ENCODE measurements around the gene SERPINB12.
A peak's percentile ranks its signal among the peaks of the same experiment; 100 is the strongest.

Gene SERPINB12

GRCh38 chr18:63567276-63567675, 25.1 kb downstream of the SERPINB12 start:
- Histone ChIP-seq H3K36me3 (replicated peaks) (no peaks in the 10 kb centered on the region), H3K27me3 (replicated peaks) (no peaks in the 10 kb centered on the region), H3K4me3 (ENCODE audit: low read depth, low read length) (no peak overlapping the region), H3K27ac (no peak overlapping the region)
- TF ChIP-seq, protein P1, sequence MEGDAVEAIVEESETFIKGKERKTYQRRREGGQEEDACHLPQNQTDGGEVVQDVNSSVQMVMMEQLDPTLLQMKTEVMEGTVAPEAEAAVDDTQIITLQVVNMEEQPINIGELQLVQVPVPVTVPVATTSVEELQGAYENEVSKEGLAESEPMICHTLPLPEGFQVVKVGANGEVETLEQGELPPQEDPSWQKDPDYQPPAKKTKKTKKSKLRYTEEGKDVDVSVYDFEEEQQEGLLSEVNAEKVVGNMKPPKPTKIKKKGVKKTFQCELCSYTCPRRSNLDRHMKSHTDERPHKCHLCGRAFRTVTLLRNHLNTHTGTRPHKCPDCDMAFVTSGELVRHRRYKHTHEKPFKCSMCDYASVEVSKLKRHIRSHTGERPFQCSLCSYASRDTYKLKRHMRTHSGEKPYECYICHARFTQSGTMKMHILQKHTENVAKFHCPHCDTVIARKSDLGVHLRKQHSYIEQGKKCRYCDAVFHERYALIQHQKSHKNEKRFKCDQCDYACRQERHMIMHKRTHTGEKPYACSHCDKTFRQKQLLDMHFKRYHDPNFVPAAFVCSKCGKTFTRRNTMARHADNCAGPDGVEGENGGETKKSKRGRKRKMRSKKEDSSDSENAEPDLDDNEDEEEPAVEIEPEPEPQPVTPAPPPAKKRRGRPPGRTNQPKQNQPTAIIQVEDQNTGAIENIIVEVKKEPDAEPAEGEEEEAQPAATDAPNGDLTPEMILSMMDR (IDR thresholded peaks at IDR 0.05; ENCODE audit: low read depth, low read length, missing control alignments), result no peak
- DNase-seq, result no peak
- in situ Hi-C loops (cut with HindIII; ENCODE audit: low pct_ligation_motif_present, low sequenced_read_pairs), result no loop called here

GRCh38 chr18:63567825-63568224, 25.7 kb downstream of the SERPINB12 start:
- H3K27me3 ChIP-seq (replicated peaks), result no peaks in the 10 kb centered on the region
- in situ Hi-C loops (cut with HindIII; ENCODE audit: low pct_ligation_motif_present, low sequenced_read_pairs), result no loop called here
- H3K27ac ChIP-seq, result no peak overlapping the region
- H3K4me3 ChIP-seq (ENCODE audit: low read depth, low read length), result no peak overlapping the region
- no peak for DNase-seq
- TF ChIP-seq, protein P1 (IDR thresholded peaks at IDR 0.05; ENCODE audit: low read depth, low read length, missing control alignments), result no peak
- no peaks in the 10 kb centered on the region for H3K36me3 ChIP-seq (replicated peaks)

DNA sequence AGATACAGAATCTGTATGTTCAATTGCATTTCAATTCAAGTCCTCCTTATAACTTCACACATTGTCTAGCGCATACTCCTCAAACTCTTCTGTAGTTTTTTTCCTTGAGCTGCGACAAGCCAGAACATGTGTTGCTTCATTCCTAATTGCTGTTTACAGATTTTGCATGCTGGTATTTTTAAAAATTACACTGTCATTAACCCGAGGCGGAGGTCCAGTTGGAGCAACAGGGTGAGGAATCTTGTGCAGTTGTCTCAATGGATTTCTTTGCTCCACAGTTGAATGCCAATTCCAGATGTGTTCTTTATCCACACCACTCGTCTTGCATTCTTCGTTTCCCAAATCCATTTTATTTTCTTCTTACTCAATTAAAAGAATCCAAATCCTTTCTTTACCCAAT, 28.6 kb downstream of the SERPINB12 start:
- no peak overlapping the region for H3K4me3 ChIP-seq (ENCODE audit: low read depth, low read length)
- H3K27me3 ChIP-seq (replicated peaks), result no peaks in the 10 kb centered on the region
- no peak for DNase-seq
- no peak overlapping the region for H3K27ac ChIP-seq
- no peaks in the 10 kb centered on the region for H3K36me3 ChIP-seq (replicated peaks)
- TF ChIP-seq, protein P1 (IDR thresholded peaks at IDR 0.05; ENCODE audit: low read depth, low read length, missing control alignments), result no peak
- in situ Hi-C loops (cut with HindIII; ENCODE audit: low pct_ligation_motif_present, low sequenced_read_pairs), result no loop called here

GRCh38 chr18:63575681-63576080, 33.5 kb downstream of the SERPINB12 start:
- no peak for DNase-seq
- in situ Hi-C loops (cut with HindIII; ENCODE audit: low pct_ligation_motif_present, low sequenced_read_pairs), result no loop called here
- no peak overlapping the region for H3K27ac ChIP-seq
- H3K27me3 ChIP-seq (replicated peaks), result no peaks in the 10 kb centered on the region
- no peaks in the 10 kb centered on the region for H3K36me3 ChIP-seq (replicated peaks)
- no peak overlapping the region for H3K4me3 ChIP-seq (ENCODE audit: low read depth, low read length)
- TF ChIP-seq, protein P1 (IDR thresholded peaks at IDR 0.05; ENCODE audit: low read depth, low read length, missing control alignments), result no peak

GRCh38 chr18:63578357-63578958, 36.3 kb downstream of the SERPINB12 start:
- Histone ChIP-seq H3K27ac (no peak overlapping the region), H3K27me3 (replicated peaks) (no peaks in the 10 kb centered on the region), H3K4me3 (ENCODE audit: low read depth, low read length) (no peak overlapping the region), H3K36me3 (replicated peaks) (no peaks in the 10 kb centered on the region)
- peak; percentile 53 for DNase-seq
- TF ChIP-seq, protein P1 (IDR thresholded peaks at IDR 0.05; ENCODE audit: low read depth, low read length, missing control alignments), result peak; percentile 82
- in situ Hi-C loops (cut with HindIII; ENCODE audit: low pct_ligation_motif_present, low sequenced_read_pairs), result no loop called here

GRCh38 chr18:63579616-63580015, 37.4 kb downstream of the SERPINB12 start:
- H3K36me3 ChIP-seq (replicated peaks), result no peaks in the 10 kb centered on the region
- no peak overlapping the region for H3K27ac ChIP-seq
- in situ Hi-C loops (cut with HindIII; ENCODE audit: low pct_ligation_motif_present, low sequenced_read_pairs), result no loop called here
- TF ChIP-seq, protein P1 (IDR thresholded peaks at IDR 0.05; ENCODE audit: low read depth, low read length, missing control alignments), result no peak
- H3K27me3 ChIP-seq (replicated peaks), result no peaks in the 10 kb centered on the region
- no peak for DNase-seq
- H3K4me3 ChIP-seq (ENCODE audit: low read depth, low read length), result no peak overlapping the region
